Measurements from ENCODE around the gene PCNX2. TPM values are rescaled to one million over a fixed set of nuclear protein-coding genes. Genes with fewer than 3 reads are reported as not detected.

PCNX2 gene
- total and polyA plus RNA-seq, 10 of the 15 experiments (the other 5 are each of a cell fraction or from before 2014, with no cell fraction given): 2.1 to 16.4 (median 8.1) TPM

GRCh38 chr1:233019083-233019482 lies 276.4 kb downstream of the PCNX2 start:
- FAIRE-seq (no peak), ATAC-seq (no peak), DNase-seq (ENCODE audit: low read depth, low spot score) (no peak)
- TF ChIP-seq BMI1 (IDR thresholded peaks at IDR 0.05; ENCODE audit: borderline replicate concordance) (no peak), SPI1 (IDR thresholded peaks at IDR 0.05; ENCODE audit: borderline replicate concordance, insufficient read depth, low read depth, low read length) (peak; percentile 39; the same call in 1 of the 2 replicates), CTCF (IDR thresholded peaks at IDR 0.05 in 2 of 3, conservative IDR thresholded peaks at IDR 0.05 in 1 of 3; ENCODE audit: control insufficient read depth in 2 of 3, extremely low read depth in 1 of 3, insufficient read depth in 1 of 3, low read depth in 3 of 3, low read length in 3 of 3) (no peak), ZBTB33 (IDR thresholded peaks at IDR 0.05) (no peak), RAD51 (IDR thresholded peaks at IDR 0.05) (no peak), CHD4 (IDR thresholded peaks at IDR 0.05) (no peak), RFX5 (IDR thresholded peaks at IDR 0.05; ENCODE audit: low read depth, low read length) (no peak)
- Histone ChIP-seq H3K27ac (ENCODE audit: control insufficient read depth, insufficient read depth) (no peak overlapping the region), H3K9me3 (replicated peaks; ENCODE audit: control insufficient read depth, insufficient read depth, low read length) (no peaks in the 10 kb centered on the region), H3K36me3 (ENCODE audit: control insufficient read depth in 2 of 2, insufficient read depth in 2 of 2, low read length in 1 of 2) (no peaks in the 10 kb centered on the region), H3K27me3 (replicated peaks in 1 of 2; ENCODE audit: control insufficient read depth in 2 of 2, insufficient read depth in 2 of 2, low read length in 1 of 2) (no peaks in the 10 kb centered on the region), H2AFZ (ENCODE audit: control insufficient read depth, low read depth, low read length) (no peak overlapping the region), H3K4me3 (no peak overlapping the region), H3K79me2 (ENCODE audit: control insufficient read depth, insufficient read depth, low read length) (no peaks in the 10 kb centered on the region), H3K4me1 (ENCODE audit: control insufficient read depth, insufficient read depth, low read length) (0 out of 2 replicates have a peak, but pooled peaks cover 5% of the 10 kb centered on the region), H4K20me1 (ENCODE audit: control insufficient read depth, insufficient read depth) (no peaks in the 10 kb centered on the region), H3K4me2 (ENCODE audit: control insufficient read depth, insufficient read depth) (no peak overlapping the region), H3K9ac (ENCODE audit: control insufficient read depth, insufficient read depth, low read length) (no peak overlapping the region)
- BruUV-seq (replicated peaks): no TSS peak
- RAD21 ChIA-PET (ENCODE audit: unreplicated experiment): no interaction called here
- in situ Hi-C loops (cut with MboI): no loop called here
- intact Hi-C loops (cut with micrococcal nuclease; ENCODE audit: unreplicated experiment): no loop called here
- SMC1A ChIA-PET (ENCODE audit: uncharacterized antibody, unreplicated experiment): no interaction called here
- POLR2A ChIA-PET: no interaction called here
- CTCF ChIA-PET: no interaction called here
- 67% methylated on average over 3 of the region's 3 CpGs for WGBS (ENCODE audit: insufficient coverage, insufficient replicate concordance, low lambda C conversion rate, missing lambda C conversion rate)

Data from GM12878 (cell line).